MM.1S (cell line): ENCODE data around the gene MEFV.

ENCODE experiments used
- EZH2 ChIP-seq: fragments of 300-600 bp; sonication (generic); optimal IDR thresholded peaks from 2 replicates; pipeline ENCODE3; 2017; ENCODE audit warnings: low read depth, mild to moderate bottlenecking, antibody characterized with exemption, low read length, mixed read lengths
- TF ChIP-seq, protein P1 (sequence below): fragments of 300-600 bp; sonication (generic); IDR thresholded peaks from 2 replicates; pipeline ENCODE4 v1.5.1; 2016; ENCODE audit warnings: antibody characterized with exemption, low read length, mixed read lengths

DNA sequence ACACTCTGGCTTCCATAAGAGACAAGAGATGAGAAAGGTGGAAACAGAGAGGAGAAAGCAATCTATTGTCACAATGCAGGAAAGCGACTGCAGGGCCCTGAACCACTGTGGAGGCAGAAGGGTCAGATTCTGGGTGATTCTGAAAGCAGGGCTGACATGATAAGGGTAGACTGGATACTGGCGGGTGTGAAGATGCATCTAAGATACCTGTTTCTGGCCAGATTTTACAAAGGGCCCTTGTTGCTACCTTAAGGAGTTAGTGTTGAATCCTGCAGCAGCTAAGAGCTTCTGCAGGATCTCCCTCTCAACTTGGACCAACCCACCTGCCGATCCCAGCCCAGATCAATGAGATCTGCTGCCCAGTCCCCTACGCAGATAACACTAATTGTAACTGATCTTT lies 6.1 kb upstream of the MEFV start:
- TF ChIP-seq, protein P1, sequence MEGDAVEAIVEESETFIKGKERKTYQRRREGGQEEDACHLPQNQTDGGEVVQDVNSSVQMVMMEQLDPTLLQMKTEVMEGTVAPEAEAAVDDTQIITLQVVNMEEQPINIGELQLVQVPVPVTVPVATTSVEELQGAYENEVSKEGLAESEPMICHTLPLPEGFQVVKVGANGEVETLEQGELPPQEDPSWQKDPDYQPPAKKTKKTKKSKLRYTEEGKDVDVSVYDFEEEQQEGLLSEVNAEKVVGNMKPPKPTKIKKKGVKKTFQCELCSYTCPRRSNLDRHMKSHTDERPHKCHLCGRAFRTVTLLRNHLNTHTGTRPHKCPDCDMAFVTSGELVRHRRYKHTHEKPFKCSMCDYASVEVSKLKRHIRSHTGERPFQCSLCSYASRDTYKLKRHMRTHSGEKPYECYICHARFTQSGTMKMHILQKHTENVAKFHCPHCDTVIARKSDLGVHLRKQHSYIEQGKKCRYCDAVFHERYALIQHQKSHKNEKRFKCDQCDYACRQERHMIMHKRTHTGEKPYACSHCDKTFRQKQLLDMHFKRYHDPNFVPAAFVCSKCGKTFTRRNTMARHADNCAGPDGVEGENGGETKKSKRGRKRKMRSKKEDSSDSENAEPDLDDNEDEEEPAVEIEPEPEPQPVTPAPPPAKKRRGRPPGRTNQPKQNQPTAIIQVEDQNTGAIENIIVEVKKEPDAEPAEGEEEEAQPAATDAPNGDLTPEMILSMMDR, result no peak
- no peak for TF ChIP-seq EZH2
